Glutamatergic neuron (in vitro differentiated cells): ENCODE measurements around the gene PRAF2. TPM values are rescaled to one million over a fixed set of nuclear protein-coding genes. Genes with fewer than 3 reads are reported as not detected.

Source experiments
- DNase-seq: peaks from one replicate; pipeline ENCODE4 v3.0.0; 2022
- H3K27ac Mint-ChIP-seq: one replicate; pipeline ENCODE4 v1.8.0; 2020; ENCODE audit warnings: mild to moderate bottlenecking, mixed read lengths, inconsistent platforms; ENCODE audit not compliant: unreplicated experiment
- H3K27me3 Mint-ChIP-seq: one replicate; pipeline ENCODE4 v1.8.0; 2020; ENCODE audit warnings: mild to moderate bottlenecking, moderate library complexity, mixed read lengths, inconsistent platforms; ENCODE audit not compliant: unreplicated experiment
- H3K36me3 Mint-ChIP-seq: one replicate; pipeline ENCODE4 v1.8.0; 2020; ENCODE audit warnings: mild to moderate bottlenecking, mixed read lengths, inconsistent platforms; ENCODE audit not compliant: unreplicated experiment
- H3K4me1 Mint-ChIP-seq: one replicate; pipeline ENCODE4 v1.8.0; 2020; ENCODE audit warnings: mild to moderate bottlenecking, low read depth, mixed read lengths, inconsistent platforms; ENCODE audit not compliant: unreplicated experiment
- H3K4me3 Mint-ChIP-seq: one replicate; pipeline ENCODE4 v1.8.0; 2020; ENCODE audit warnings: mild to moderate bottlenecking, mixed read lengths, inconsistent platforms; ENCODE audit not compliant: unreplicated experiment
- H3K9me3 Mint-ChIP-seq: one replicate; pipeline ENCODE4 v1.8.0; 2020; ENCODE audit warnings: mild to moderate bottlenecking, moderate library complexity, mixed read lengths, inconsistent platforms; ENCODE audit not compliant: unreplicated experiment
- CTCF ChIP-seq: fragments of 200-600 bp; sonication (generic); IDR thresholded peaks from one replicate; pipeline ENCODE4 v1.5.0; 2021; ENCODE audit not compliant: partially characterized antibody, unreplicated experiment
- total RNA-seq: library from RNA; stranded (reverse); fragmentation: NEBNext Ultra II Directional; extraction: Animal tissue kit (Norgen Biotek cat#: 25700); gene quantifications from one replicate; pipeline ENCODE4 v1.2.1, GENCODE V29; 2021; ENCODE audit not compliant: unreplicated experiment

Gene PRAF2
- total RNA-seq, 1 donor from 2014 or later: 41.5 TPM

- Mint-ChIP-seq H3K27me3 (peaks cover 3% of the 10 kb centered on the region), H3K4me3 (no peak overlapping the region), H3K9me3 (peaks cover 5% of the 10 kb centered on the region), H3K27ac (no peak overlapping the region), H3K4me1 (no peaks in the 10 kb centered on the region), H3K36me3 (no peaks in the 10 kb centered on the region)
- TF ChIP-seq CTCF: no peak
- no peak for DNase-seq
Observed at GRCh38 chrX:49063715-49064114, 10.1 kb downstream of the PRAF2 start.

- H3K27me3 Mint-ChIP-seq: peaks cover 3% of the 10 kb centered on the region
- DNase-seq: no peak
- no peak overlapping the region for H3K4me3 Mint-ChIP-seq
- H3K4me1 Mint-ChIP-seq: no peaks in the 10 kb centered on the region
- no peaks in the 10 kb centered on the region for H3K36me3 Mint-ChIP-seq
- no peak for TF ChIP-seq CTCF
- peaks cover 5% of the 10 kb centered on the region for H3K9me3 Mint-ChIP-seq
- H3K27ac Mint-ChIP-seq: no peak overlapping the region
Observed at GRCh38 chrX:49061916-49062315, 11.9 kb downstream of the PRAF2 start.

- DNase-seq: no peak
- Mint-ChIP-seq H3K36me3 (no peaks in the 10 kb centered on the region), H3K27me3 (peaks cover 3% of the 10 kb centered on the region), H3K9me3 (peaks cover 5% of the 10 kb centered on the region), H3K4me1 (no peaks in the 10 kb centered on the region), H3K4me3 (no peak overlapping the region), H3K27ac (peak overlapping the region; percentile 68)
- TF ChIP-seq CTCF: no peak
Observed at GRCh38 chrX:49061490-49061889, 12.3 kb downstream of the PRAF2 start.

GRCh38 chrX:49060914-49061313 is 12.9 kb downstream of the PRAF2 start:
- no peak overlapping the region for H3K4me3 Mint-ChIP-seq
- TF ChIP-seq CTCF: no peak
- no peak for DNase-seq
- H3K27me3 Mint-ChIP-seq: peaks cover 2% of the 10 kb centered on the region
- no peak overlapping the region for H3K27ac Mint-ChIP-seq
- H3K36me3 Mint-ChIP-seq: no peaks in the 10 kb centered on the region
- H3K9me3 Mint-ChIP-seq: peaks cover 5% of the 10 kb centered on the region
- no peaks in the 10 kb centered on the region for H3K4me1 Mint-ChIP-seq

GRCh38 chrX:49059681-49060085 is 14.1 kb downstream of the PRAF2 start:
- Mint-ChIP-seq H3K9me3 (peaks cover 5% of the 10 kb centered on the region), H3K4me3 (no peak overlapping the region), H3K27ac (no peak overlapping the region), H3K27me3 (peaks cover 2% of the 10 kb centered on the region), H3K36me3 (no peaks in the 10 kb centered on the region), H3K4me1 (no peaks in the 10 kb centered on the region)
- no peak for TF ChIP-seq CTCF
- DNase-seq: no peak
